Neuronal stem cell (in vitro differentiated cells): ENCODE data around the gene BCDIN3D.

Source experiments
- DNase-seq: peaks from one replicate; pipeline ENCODE4 v3.0.0-alpha.2; 2013; ENCODE audit warnings: low spot score
- H2AFZ ChIP-seq: one replicate; pipeline ENCODE4 v1.6.1; 2013; ENCODE audit warnings: mild to moderate bottlenecking, low read length, inconsistent platforms
- H2AK5ac ChIP-seq: 2 replicates; pipeline ENCODE4 v1.6.1; 2013; ENCODE audit warnings: low read depth, mild to moderate bottlenecking, inconsistent platforms, low read length, moderate library complexity, mixed read lengths
- H2BK120ac ChIP-seq: 2 replicates; pipeline ENCODE4 v1.6.1; 2013; ENCODE audit warnings: low read depth, mild to moderate bottlenecking, inconsistent platforms, low read length, moderate library complexity, mixed read lengths
- H2BK12ac ChIP-seq: one replicate; pipeline ENCODE4 v1.6.1; 2013; ENCODE audit warnings: low read length, inconsistent platforms
- H2BK15ac ChIP-seq: 2 replicates; pipeline ENCODE4 v1.6.1; 2013; ENCODE audit warnings: mild to moderate bottlenecking, low read length, inconsistent platforms, mixed read lengths
- H2BK5ac ChIP-seq: one replicate; pipeline ENCODE4 v1.6.1; 2013; ENCODE audit warnings: inconsistent platforms, mild to moderate bottlenecking, low read length, moderate library complexity
- H3K14ac ChIP-seq: one replicate; pipeline ENCODE4 v1.6.1; 2013; ENCODE audit warnings: low read length, inconsistent platforms
- H3K18ac ChIP-seq: 2 replicates; pipeline ENCODE4 v1.6.1; 2013; ENCODE audit warnings: low read length, inconsistent platforms
- H3K23ac ChIP-seq: 2 replicates; pipeline ENCODE4 v1.6.1; 2013; ENCODE audit warnings: low read depth, mild to moderate bottlenecking, mixed read lengths, low read length, inconsistent platforms; ENCODE audit not compliant: poor library complexity
- H3K27ac ChIP-seq: replicated peaks from 3 replicates; pipeline ENCODE4 v1.5.1; 2013; ENCODE audit warnings: low read length, inconsistent platforms
- H3K27me3 ChIP-seq, 3 experiments: 2 replicates each; pipeline ENCODE4 v1.6.1; 2013; ENCODE audit warnings: low read length in 3 of 3, mild to moderate bottlenecking in 2 of 3, inconsistent platforms in 1 of 3, low read depth in 1 of 3, mixed read lengths in 1 of 3, moderate library complexity in 1 of 3; ENCODE audit not compliant: control insufficient read depth in 3 of 3, insufficient read depth in 3 of 3
- H3K36me3 ChIP-seq, 2 donors: replicated peaks in 1 of 2; 2 replicates each; pipeline ENCODE4 v1.6.1; 2013; ENCODE audit warnings: low read length in 2 of 2; ENCODE audit not compliant: control insufficient read depth in 2 of 2, insufficient read depth in 2 of 2
- H3K4ac ChIP-seq: 2 replicates; pipeline ENCODE4 v1.6.1; 2013; ENCODE audit warnings: inconsistent platforms, mild to moderate bottlenecking, low read length, moderate library complexity
- H3K4me1 ChIP-seq, 2 donors: 1 replicate in 1 of 2; 2 replicates in 1 of 2; pipeline ENCODE4 v1.6.1; 2013; ENCODE audit warnings: low read length in 2 of 2, low read depth in 1 of 2; ENCODE audit not compliant: control insufficient read depth in 2 of 2, insufficient read depth in 1 of 2
- H3K4me2 ChIP-seq: one replicate; pipeline ENCODE4 v1.6.1; 2013; ENCODE audit warnings: mild to moderate bottlenecking, low read length, inconsistent platforms; ENCODE audit not compliant: insufficient read depth, poor library complexity, severe bottlenecking
- H3K4me3 ChIP-seq, 2 donors: 2 replicates each; pipeline ENCODE4 v1.5.1; 2013; ENCODE audit warnings: low read length in 2 of 2, mild to moderate bottlenecking in 2 of 2, inconsistent platforms in 1 of 2, moderate library complexity in 1 of 2
- H3K79me1 ChIP-seq: one replicate; pipeline ENCODE4 v1.6.1; 2013; ENCODE audit warnings: low read depth, mild to moderate bottlenecking, inconsistent platforms, low read length, moderate library complexity
- H3K9ac ChIP-seq: one replicate; pipeline ENCODE4 v1.6.1; 2013; ENCODE audit warnings: mild to moderate bottlenecking, low read depth, low read length, inconsistent platforms; ENCODE audit not compliant: poor library complexity
- H3K9me3 ChIP-seq, 2 donors: replicated peaks in 1 of 2; 2 replicates each; pipeline versions ENCODE3 to v1.6.1; 2013; ENCODE audit warnings: low read length in 2 of 2, mild to moderate bottlenecking in 2 of 2, inconsistent platforms in 1 of 2, low read depth in 1 of 2, mixed read lengths in 1 of 2, moderate library complexity in 1 of 2; ENCODE audit not compliant: control insufficient read depth in 2 of 2, insufficient read depth in 1 of 2
- H4K8ac ChIP-seq: one replicate; pipeline ENCODE4 v1.6.1; 2013; ENCODE audit warnings: low read depth, mild to moderate bottlenecking, inconsistent platforms, low read length, moderate library complexity
- H4K91ac ChIP-seq: one replicate; pipeline ENCODE4 v1.6.1; 2013; ENCODE audit warnings: low read length, low read depth, mild to moderate bottlenecking, inconsistent platforms; ENCODE audit not compliant: poor library complexity
- WGBS, 2 donors: extraction: QIAGEN DNeasy Blood & Tissue Kit; methylation state at CpG; one replicate each; pipeline ENCODE4 v1.1.7; 2013; ENCODE audit warnings: missing lambda C conversion rate in 2 of 2, mixed read lengths in 1 of 2; ENCODE audit not compliant: insufficient read length in 2 of 2, insufficient replicate concordance in 1 of 2; ENCODE audit errors: extremely low coverage in 2 of 2; 5-methylcytosine and 5-hydroxymethylcytosine counted together

The BCDIN3D gene

DNA sequence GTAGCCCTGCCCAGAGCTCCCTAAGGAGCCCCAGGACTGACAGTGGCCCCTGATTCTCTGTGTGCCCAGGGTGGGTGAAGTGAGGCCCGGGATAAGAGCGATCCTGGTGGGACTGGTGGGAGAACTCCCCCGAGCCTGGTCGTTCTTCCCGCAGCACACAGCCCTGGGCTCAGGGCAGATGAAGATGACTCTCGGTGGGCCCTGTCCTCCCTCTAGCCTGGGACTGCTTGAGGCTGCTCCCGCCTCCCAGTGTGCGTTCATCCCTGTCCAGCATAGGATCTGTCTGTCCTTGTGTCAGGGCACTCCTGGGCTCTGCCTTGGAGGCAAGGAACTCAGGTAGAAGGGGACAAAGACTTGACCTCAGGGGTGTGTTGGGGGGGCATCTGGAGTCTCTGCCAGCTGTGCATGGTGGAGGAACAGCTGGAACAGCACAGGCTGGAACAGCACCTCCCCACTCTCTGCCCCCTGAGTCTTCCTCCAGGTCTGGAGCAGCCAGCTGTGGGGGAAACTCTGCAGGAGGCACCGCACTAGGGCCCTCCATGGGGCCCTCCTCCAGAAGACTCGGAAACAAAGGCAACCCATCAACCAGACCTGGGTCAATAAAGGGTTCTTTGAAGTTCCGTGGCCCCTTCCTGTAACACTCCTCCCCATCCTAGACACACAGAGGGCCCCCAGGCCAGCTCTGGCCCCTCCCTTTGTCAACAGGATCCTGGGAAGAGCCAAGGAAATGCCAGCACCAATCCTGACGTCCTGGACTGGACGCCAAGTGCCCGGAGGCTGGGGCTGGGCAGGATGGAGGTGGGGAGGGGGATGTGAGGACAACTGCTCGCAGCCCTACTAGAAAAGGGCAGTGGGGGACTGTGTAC lies 44.9 kb upstream of the BCDIN3D start:
- DNase-seq, result no peak
- H3K4ac ChIP-seq, result peak overlapping the region; percentile 38
- peak overlapping the region; percentile 92 for H2AK5ac ChIP-seq
- H2BK5ac ChIP-seq, result no peak overlapping the region
- no peak overlapping the region for H3K4me2 ChIP-seq
- H3K36me3 ChIP-seq, result no peaks in the 10 kb centered on the region
- H4K8ac ChIP-seq, result peak overlapping the region; percentile 54
- no peak overlapping the region for H3K23ac ChIP-seq
- H4K91ac ChIP-seq, result peak overlapping the region; percentile 78
- no peak overlapping the region for H3K27ac ChIP-seq
- peak overlapping the region; percentile 85 for H2BK12ac ChIP-seq
- no peak overlapping the region for H2AFZ ChIP-seq
- H3K4me1 ChIP-seq, result peaks cover 10 to 13% of the 10 kb centered on the region in 2 donors
- no peak overlapping the region for H3K14ac ChIP-seq
- no peak overlapping the region for H3K9ac ChIP-seq
- no peaks in the 10 kb centered on the region for H3K79me1 ChIP-seq
- peak overlapping the region; percentile 90 for H3K18ac ChIP-seq
- peak overlapping the region; percentile 88 for H2BK15ac ChIP-seq
- no peaks in the 10 kb centered on the region for H3K9me3 ChIP-seq
- H3K4me3 ChIP-seq, result no peak overlapping the region
- WGBS, 2 donors, result no CpG with 5 or more reads among the region's 15 CpGs
- peaks cover 0 to 58% (median 0%) of the 10 kb centered on the region in 3 experiments for H3K27me3 ChIP-seq
- H2BK120ac ChIP-seq, result peak overlapping the region; percentile 42

DNA sequence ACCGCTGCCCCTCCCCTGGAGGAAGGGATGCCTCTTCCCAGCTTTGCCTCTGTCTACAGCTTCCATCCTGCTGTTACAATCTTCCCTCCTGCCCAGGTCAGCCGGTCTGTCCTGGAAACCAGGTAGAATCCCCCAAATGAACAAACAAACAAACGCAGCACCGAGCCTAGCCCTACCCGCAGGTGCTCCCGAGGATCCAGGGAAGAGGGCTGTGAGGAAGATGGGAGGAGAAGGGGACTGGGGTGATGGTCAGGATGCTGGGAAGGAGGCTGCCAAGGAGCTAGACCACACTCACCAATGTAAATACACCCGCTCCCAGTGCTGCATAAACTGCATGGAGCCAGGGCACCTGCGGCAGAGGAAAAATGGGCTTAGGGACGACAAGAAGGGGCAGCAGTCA lies 44.2 kb upstream of the BCDIN3D start:
- H3K23ac ChIP-seq, result no peak overlapping the region
- H2BK5ac ChIP-seq, result no peak overlapping the region
- no peak overlapping the region for H3K4me3 ChIP-seq
- H3K27ac ChIP-seq, result no peak overlapping the region
- no CpG with 5 or more reads among the region's 9 CpGs for WGBS, 2 donors
- H2BK12ac ChIP-seq, result no peak overlapping the region
- peak overlapping the region; percentile 92 for H2AK5ac ChIP-seq
- no peak overlapping the region for H3K4ac ChIP-seq
- no peaks in the 10 kb centered on the region for H3K36me3 ChIP-seq
- H4K8ac ChIP-seq, result peak overlapping the region; percentile 25
- peaks cover 0 to 57% (median 0%) of the 10 kb centered on the region in 3 experiments for H3K27me3 ChIP-seq
- H3K4me2 ChIP-seq, result no peak overlapping the region
- H2AFZ ChIP-seq, result no peak overlapping the region
- peaks cover 15 to 17% of the 10 kb centered on the region in 2 donors for H3K4me1 ChIP-seq
- H3K14ac ChIP-seq, result no peak overlapping the region
- no peak overlapping the region for H2BK120ac ChIP-seq
- H3K9me3 ChIP-seq, result no peaks in the 10 kb centered on the region
- no peak overlapping the region for H3K9ac ChIP-seq
- H4K91ac ChIP-seq, result peak overlapping the region; percentile 40
- no peak for DNase-seq
- H2BK15ac ChIP-seq, result peak overlapping the region; percentile 88
- H3K18ac ChIP-seq, result peak overlapping the region; percentile 65
- H3K79me1 ChIP-seq, result no peaks in the 10 kb centered on the region

DNA sequence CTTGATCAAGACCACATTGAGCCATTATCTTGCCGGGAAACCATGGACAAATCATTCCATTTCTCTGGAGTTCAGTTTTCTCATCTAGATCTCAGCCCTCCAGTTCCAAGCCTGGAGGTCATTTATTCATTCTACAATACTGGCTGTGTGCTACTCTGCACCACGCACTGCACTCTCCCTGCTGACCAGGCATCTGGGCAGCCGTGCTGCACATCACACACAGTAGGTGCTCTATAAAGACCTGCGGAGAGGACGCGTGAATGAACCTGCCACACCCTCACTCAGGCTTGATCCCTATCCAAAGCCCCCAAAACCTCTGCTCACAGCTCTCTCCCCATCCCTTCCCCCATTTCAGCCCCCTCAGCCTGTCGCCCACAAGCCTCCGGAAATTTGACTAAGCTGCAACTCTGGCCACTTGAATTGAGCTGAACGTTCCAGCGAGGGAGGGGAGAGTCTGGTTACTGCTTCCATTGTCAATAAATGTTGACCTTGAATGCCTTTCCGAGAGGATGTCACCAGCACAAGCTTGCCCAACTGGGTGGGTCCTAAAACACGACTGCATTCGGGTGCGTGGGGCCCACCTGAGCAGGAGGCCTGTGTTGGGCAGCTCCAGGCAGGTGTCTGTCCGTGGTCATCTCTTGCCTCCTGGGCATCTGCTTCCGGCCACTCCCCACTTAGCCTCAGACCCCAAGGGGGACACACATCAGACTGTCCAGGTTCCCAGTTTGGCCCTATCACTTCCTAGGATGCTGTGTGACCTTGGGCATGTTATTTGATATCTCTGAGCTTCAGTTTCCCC lies 43.0 kb upstream of the BCDIN3D start:
- Histone ChIP-seq H2BK120ac (no peak overlapping the region), H3K18ac (peak overlapping the region; percentile 61), H2BK15ac (peak overlapping the region; percentile 82), H3K27ac (no peak overlapping the region), H2BK5ac (no peak overlapping the region), H3K4me3 (no peak overlapping the region), H3K23ac (no peak overlapping the region), H3K36me3 (no peaks in the 10 kb centered on the region), H3K9me3 (no peaks in the 10 kb centered on the region), H2AK5ac (peak overlapping the region; percentile 50), H2BK12ac (no peak overlapping the region), H3K27me3 (peaks cover 0 to 45% (median 0%) of the 10 kb centered on the region in 3 experiments), H4K91ac (no peak overlapping the region), H4K8ac (no peak overlapping the region), H3K9ac (no peak overlapping the region), H3K4me1 (peaks cover 15 to 24% of the 10 kb centered on the region in 2 donors), H3K4me2 (no peak overlapping the region), H3K4ac (no peak overlapping the region), H3K79me1 (no peaks in the 10 kb centered on the region), H2AFZ (no peak overlapping the region), H3K14ac (no peak overlapping the region)
- DNase-seq, result no peak
- WGBS, 2 donors, result no CpG with 5 or more reads among the region's 16 CpGs

GRCh38 chr12:49885118-49885517 lies 42.2 kb upstream of the BCDIN3D start:
- Histone ChIP-seq H2AK5ac (no peak overlapping the region), H3K4ac (no peak overlapping the region), H3K18ac (no peak overlapping the region), H3K14ac (no peak overlapping the region), H2BK15ac (no peak overlapping the region), H3K27ac (no peak overlapping the region), H2BK120ac (no peak overlapping the region), H3K23ac (no peak overlapping the region), H3K9ac (no peak overlapping the region), H2AFZ (no peak overlapping the region), H3K36me3 (no peaks in the 10 kb centered on the region), H3K9me3 (no peaks in the 10 kb centered on the region), H4K8ac (no peak overlapping the region), H3K4me2 (no peak overlapping the region), H3K79me1 (no peaks in the 10 kb centered on the region), H2BK12ac (no peak overlapping the region), H3K27me3 (peaks cover 0 to 38% (median 0%) of the 10 kb centered on the region in 3 experiments), H3K4me1 (peaks cover 15 to 24% of the 10 kb centered on the region in 2 donors), H4K91ac (no peak overlapping the region), H2BK5ac (no peak overlapping the region), H3K4me3 (no peak overlapping the region)
- DNase-seq, result no peak
- no CpG with 5 or more reads among the region's 6 CpGs for WGBS, 2 donors
